DOHH2 (cell line): ENCODE measurements around the gene MDFI.

Experiments
- CTCF ChIP-seq: fragments of 200-600 bp; sonication (generic); IDR thresholded peaks from one replicate; pipeline ENCODE4 v1.5.1; 2014; ENCODE audit warnings: antibody characterized with exemption, mild to moderate bottlenecking, low read depth, low read length; ENCODE audit not compliant: poor library complexity, severe bottlenecking
- EZH2phosphoT487 ChIP-seq: fragments of 200-600 bp; sonication (generic); IDR thresholded peaks from 2 replicates; pipeline ENCODE4 v1.6.1; 2017; ENCODE audit warnings: borderline replicate concordance, mild to moderate bottlenecking, antibody characterized with exemption, low read length, moderate library complexity, mixed read lengths

DNA sequence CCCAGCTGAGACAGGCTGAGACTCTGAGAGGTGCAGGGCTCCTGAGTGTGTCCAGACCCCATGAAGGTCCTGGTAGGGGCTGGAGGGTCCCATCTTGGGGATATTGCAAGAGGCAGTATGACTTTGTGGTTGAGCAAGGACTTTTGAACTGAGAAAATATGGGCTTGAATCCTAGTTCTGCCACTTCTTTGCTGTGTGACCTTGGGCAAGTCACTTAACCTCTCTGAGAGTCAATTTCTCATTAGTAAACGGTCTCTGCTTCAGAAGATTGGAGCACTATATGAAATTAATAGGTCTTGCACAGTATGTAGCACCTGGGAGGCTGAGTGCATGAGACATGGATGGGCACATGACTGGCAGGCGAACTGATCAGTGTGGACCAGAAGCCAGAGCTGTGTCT lies 54.5 kb downstream of the MDFI start:
- no peak for TF ChIP-seq EZH2phosphoT487
- TF ChIP-seq CTCF = no peak
